Mucosa of descending colon (tissue), 3 donors: Measurements from ENCODE around the gene FEM1B. TPM values are rescaled to one million over a fixed set of nuclear protein-coding genes. Genes with fewer than 3 reads are reported as not detected.
"Not testable (repeated sequence)": the region's sequence is repeated elsewhere in the genome, so short reads cannot be mapped to it uniquely, and the experiment has no call there.

ENCODE experiments used
- ATAC-seq: fragments of 200-7000 bp; cut with Tn5 transposase; one replicate; pipeline ENCODE4 v1.9.1; 2020; ENCODE audit warnings: mild to moderate bottlenecking, moderate library complexity
- DNase-seq, 3 donors: peaks; one replicate each; pipeline ENCODE4 v3.0.0-alpha.2; 2020
- H3K36me3 ChIP-seq: fragments of 200-600 bp; one replicate; pipeline ENCODE4 v1.8.0; 2021; ENCODE audit warnings: low read depth, mild to moderate bottlenecking
- H3K4me1 ChIP-seq: fragments of 200-600 bp; one replicate; pipeline ENCODE4 v1.8.0; 2021; ENCODE audit warnings: low read depth, mild to moderate bottlenecking
- H3K4me3 ChIP-seq: fragments of 200-600 bp; one replicate; pipeline ENCODE4 v1.8.0; 2021; ENCODE audit warnings: mild to moderate bottlenecking
- H3K9me3 ChIP-seq: fragments of 200-600 bp; one replicate; pipeline ENCODE4 v1.8.0; 2021; ENCODE audit warnings: mild to moderate bottlenecking
- intact Hi-C, 2 donors: fragments of 100-400 bp; cut with DNase I in 1 of 2; cut with micrococcal nuclease in 1 of 2; formaldehyde crosslinking; loops; one replicate each; pipeline versions ENCODE4 v1.11.0 to v1.11.1; 2022; cut with DNase I, micrococcal nuclease
- total RNA-seq, 3 donors: library from RNA; stranded (reverse); fragmentation: NEBNext Ultra II Directional in 2 of 3; extraction: Animal tissue kit (Norgen Biotek cat#: 25700) in 2 of 3; gene quantifications; one replicate each; pipeline versions ENCODE4 v1.2.1 to v1.2.4, GENCODE V29; 2021 to 2023
- TF ChIP-seq, protein P1 (sequence below): fragments of 200-600 bp; IDR thresholded peaks from one replicate; pipeline ENCODE4 v1.8.0; 2022; ENCODE audit warnings: antibody characterized with exemption, mild to moderate bottlenecking
- donor health status: DM: no; HTN: no; CAD: no; lungs with moderate emphysema.
- donor health status: DM: no; HTN: no; CAD: no.
- donor health status: DM: no; HTN: yes; CAD: no.

Gene FEM1B
- total RNA-seq, 3 donors from 2014 or later = 50.4 to 65.3 (median 65.3) TPM

DNA sequence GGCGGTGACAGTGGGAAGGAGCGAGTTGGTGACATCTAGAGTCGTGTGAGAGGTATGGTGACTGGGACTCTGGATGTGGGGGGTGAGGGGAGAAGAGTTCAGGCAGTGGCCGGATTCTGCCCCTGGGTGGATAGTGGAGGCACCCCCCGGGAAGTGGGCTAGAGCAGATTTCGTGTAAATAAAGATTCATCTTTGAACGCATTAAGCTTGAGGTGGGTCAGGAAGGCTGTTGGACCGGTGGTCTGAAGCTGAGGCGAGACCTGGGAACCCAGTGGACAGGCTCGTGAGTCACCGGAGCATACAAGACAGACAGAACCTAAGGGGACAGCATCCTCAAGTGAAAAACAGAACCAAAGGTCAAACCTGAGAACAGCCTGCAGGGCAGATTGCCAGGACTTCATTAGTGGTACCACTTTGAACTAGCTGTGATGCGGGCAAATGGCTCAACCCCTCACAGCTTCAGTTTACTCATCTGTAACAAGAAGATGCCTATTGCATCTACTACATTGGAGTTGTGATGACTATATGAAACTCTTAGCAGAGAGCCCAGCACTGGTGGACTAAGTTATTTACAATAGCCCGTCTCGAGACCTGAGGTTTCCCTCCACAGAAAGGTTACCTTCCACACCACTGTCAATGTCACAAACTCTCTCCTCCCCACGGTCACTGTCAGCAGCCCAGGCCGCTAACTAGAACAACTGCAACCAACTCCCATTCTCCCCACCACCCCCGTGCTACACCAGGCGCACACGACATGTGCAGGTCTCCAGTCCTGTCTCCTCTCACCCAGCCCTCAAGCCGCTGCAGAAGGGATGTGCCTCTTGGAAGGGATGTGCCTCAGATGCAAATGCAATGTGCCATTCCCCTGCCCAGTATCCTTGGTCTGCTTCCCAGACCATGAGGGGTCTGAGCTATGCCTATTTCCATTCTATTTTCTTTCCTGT lies 47.1 kb upstream of the FEM1B start:
- DNase-seq (peak in 1 of 3 donors; percentile 56), ATAC-seq (no peak)
- no peaks in the 10 kb centered on the region for H3K36me3 ChIP-seq
- intact Hi-C loops = no loop called here
- TF ChIP-seq, protein P1, sequence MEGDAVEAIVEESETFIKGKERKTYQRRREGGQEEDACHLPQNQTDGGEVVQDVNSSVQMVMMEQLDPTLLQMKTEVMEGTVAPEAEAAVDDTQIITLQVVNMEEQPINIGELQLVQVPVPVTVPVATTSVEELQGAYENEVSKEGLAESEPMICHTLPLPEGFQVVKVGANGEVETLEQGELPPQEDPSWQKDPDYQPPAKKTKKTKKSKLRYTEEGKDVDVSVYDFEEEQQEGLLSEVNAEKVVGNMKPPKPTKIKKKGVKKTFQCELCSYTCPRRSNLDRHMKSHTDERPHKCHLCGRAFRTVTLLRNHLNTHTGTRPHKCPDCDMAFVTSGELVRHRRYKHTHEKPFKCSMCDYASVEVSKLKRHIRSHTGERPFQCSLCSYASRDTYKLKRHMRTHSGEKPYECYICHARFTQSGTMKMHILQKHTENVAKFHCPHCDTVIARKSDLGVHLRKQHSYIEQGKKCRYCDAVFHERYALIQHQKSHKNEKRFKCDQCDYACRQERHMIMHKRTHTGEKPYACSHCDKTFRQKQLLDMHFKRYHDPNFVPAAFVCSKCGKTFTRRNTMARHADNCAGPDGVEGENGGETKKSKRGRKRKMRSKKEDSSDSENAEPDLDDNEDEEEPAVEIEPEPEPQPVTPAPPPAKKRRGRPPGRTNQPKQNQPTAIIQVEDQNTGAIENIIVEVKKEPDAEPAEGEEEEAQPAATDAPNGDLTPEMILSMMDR = no peak
- H3K4me1 ChIP-seq = peaks cover 25% of the 10 kb centered on the region
- no peak overlapping the region for H3K4me3 ChIP-seq
- H3K9me3 ChIP-seq = no peaks in the 10 kb centered on the region

DNA sequence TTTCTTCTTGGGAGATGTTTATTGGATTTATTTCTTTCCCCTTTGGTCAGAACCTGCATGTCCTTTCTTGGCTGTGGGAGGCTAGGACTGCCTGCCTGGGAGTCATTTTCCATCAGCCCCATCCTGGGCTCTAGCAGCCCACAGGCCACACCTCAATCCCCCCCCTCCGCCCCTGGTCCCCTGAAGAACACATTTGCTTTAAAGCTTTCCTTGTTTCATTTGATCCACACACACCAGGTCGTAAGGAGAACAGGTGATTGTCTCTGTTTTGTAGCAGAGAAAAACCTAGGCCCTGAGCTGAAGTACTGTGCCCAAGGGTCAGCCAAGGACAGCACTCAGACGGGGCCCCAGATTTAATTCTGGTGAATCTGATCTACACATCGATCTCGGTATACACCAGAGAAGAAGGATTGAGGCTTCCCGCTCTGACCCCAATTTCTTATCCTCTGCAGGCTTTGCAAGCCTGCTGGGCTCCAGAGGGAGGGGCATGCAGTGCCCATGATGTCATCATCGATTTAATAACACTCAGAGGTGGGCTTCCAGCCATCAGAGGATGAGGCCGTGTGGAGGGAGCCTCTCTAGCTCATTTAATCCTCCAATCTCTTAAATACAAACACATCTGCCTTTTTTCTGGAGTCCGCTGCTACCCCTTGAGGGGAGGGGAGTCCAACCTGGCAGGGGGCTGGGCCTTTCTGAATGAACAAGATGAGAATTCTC lies 46.3 kb upstream of the FEM1B start:
- Histone ChIP-seq H3K4me3 (no peak overlapping the region), H3K9me3 (no peaks in the 10 kb centered on the region), H3K36me3 (no peaks in the 10 kb centered on the region), H3K4me1 (peaks cover 25% of the 10 kb centered on the region)
- intact Hi-C loops = no loop called here
- DNase-seq (peak in 1 of 3 donors; percentile 13), ATAC-seq (no peak)
- TF ChIP-seq, protein P1 = no peak

DNA sequence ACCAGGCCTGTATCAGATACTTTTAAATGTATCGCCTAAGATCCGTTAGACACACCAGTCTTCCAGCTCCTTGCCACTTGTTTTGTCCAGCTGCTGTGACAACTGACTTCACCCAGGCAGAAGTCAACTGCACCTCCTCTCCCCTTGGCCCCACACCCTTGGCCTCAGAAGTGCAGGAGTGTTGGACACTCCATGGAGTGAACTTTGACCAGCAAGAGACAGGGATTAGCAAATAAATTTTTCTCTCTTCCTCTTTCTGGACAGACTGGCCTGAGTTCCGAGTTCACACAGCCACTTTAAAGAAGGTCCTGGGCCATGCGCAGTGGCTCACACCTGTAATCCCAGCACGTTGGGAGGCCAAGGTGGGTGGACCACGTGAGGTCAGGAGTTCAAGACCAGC lies 45.1 kb upstream of the FEM1B start:
- ATAC-seq (peak; percentile 33), DNase-seq (no peak)
- intact Hi-C loops = no loop called here
- H3K9me3 ChIP-seq = no peaks in the 10 kb centered on the region
- peaks cover 25% of the 10 kb centered on the region for H3K4me1 ChIP-seq
- no peaks in the 10 kb centered on the region for H3K36me3 ChIP-seq
- TF ChIP-seq, protein P1 = no peak
- H3K4me3 ChIP-seq = no peak overlapping the region

DNA sequence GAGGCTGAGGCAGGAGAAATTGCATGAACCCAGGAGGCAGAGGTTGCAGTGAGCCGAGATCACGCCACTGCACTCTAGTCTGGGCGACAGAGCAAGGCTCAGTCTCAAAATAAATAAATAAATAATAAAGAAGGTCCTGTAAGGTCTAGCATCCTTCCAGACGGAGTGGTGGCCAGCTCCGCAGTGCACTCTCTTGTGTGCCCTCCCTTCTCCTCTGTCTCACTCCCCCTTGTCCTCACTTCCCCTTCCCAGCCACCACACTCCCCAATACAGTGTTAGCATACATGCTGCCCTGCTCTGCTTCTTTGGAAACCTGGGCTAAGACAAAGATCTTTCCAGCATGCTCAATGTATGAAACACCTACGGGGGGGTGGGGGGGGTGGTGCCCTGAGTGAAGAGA lies 44.6 kb upstream of the FEM1B start:
- DNase-seq (no peak), ATAC-seq (no peak)
- Histone ChIP-seq H3K36me3 (no peaks in the 10 kb centered on the region), H3K4me1 (peaks cover 22% of the 10 kb centered on the region), H3K9me3 (no peaks in the 10 kb centered on the region), H3K4me3 (no peak overlapping the region)
- intact Hi-C loops = no loop called here
- TF ChIP-seq, protein P1 = no peak

DNA sequence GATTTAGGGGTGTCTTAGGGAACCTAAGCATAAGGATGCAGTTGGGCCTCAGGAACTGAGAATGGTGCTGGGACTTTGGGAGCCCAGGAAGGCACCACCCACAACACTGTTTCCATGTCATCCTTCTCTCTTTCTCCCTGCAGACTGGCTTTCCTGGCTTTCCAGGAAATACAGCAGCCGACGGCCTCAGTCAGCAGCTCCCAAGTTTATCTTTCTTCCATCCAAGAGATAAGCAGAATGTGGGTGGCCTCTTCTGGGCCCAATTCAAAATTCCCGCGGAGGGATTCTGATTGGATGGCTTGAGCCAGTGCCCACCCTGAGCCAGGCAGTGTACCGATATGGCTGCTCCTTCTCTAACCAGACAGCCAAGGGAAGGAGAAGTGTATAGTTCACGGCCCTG lies 43.5 kb upstream of the FEM1B start:
- TF ChIP-seq, protein P1 = no peak
- H3K9me3 ChIP-seq = no peaks in the 10 kb centered on the region
- peaks cover 14% of the 10 kb centered on the region for H3K4me1 ChIP-seq
- intact Hi-C loops = no loop called here
- no peak overlapping the region for H3K4me3 ChIP-seq
- no peaks in the 10 kb centered on the region for H3K36me3 ChIP-seq
- DNase-seq = no peak
- ATAC-seq = no peak

DNA sequence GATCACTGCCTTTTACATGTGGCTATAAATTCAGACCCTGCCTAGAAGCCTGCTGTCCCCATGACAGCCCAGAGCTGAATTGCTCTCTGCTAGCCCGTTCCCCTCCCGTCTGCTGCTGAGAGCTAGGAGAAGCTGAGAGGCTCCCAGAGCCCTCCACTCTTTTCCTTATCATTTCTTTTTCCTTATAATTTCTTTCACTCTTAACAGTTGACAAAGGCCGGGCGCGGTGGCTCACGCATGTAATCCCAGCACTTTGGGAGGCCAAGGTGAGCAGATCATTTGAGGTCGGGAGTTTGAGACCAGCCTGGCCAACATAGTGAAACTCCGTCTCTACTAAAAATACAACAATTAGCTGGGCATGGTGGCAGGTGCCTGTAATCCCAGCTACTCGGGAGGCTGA lies 43.0 kb upstream of the FEM1B start:
- ATAC-seq, H3K4me3 ChIP-seq, DNase-seq, H3K9me3 ChIP-seq, intact Hi-C loops, H3K36me3 ChIP-seq: not testable (repeated sequence)
- H3K4me1 ChIP-seq = peaks cover 14% of the 10 kb centered on the region
